Bronchial epithelial cell (primary cell): ENCODE results near the gene TRAF3IP1. TPM values are rescaled to one million over a fixed set of nuclear protein-coding genes. Genes with fewer than 3 reads are reported as not detected.

ENCODE experiments used
- DNase-seq: peaks from one replicate; pipeline ENCODE4 v3.0.0-alpha.2; 2010; ENCODE audit warnings: low read depth
- FAIRE-seq: peaks from 2 replicates; lab custom pipeline; 2011; peaks lifted over from hg19 to GRCh38; lab: Jason Lieb, UNC
- H3K27me3 ChIP-seq: 2 replicates; pipeline ENCODE4 v1.5.1; 2011; ENCODE audit warnings: low read length; ENCODE audit not compliant: control insufficient read depth, insufficient read depth
- H3K36me3 ChIP-seq: 2 replicates; pipeline ENCODE4 v1.5.1; 2011; ENCODE audit warnings: low read length; ENCODE audit not compliant: control insufficient read depth, insufficient read depth
- H3K4me3 ChIP-seq: 2 replicates; pipeline ENCODE4 v1.5.1; 2011; ENCODE audit warnings: mild to moderate bottlenecking, low read depth, low read length, control low read depth
- total RNA-seq: library from RNA; depleted of rRNA; stranded (reverse); fragments of >200 nt; gene quantifications from 2 replicates; pipeline ENCODE4 v1.2.1, GENCODE V29; 2014
- TF ChIP-seq, protein P1 (sequence below): IDR thresholded peaks from 2 replicates; pipeline ENCODE4 v1.5.1; 2011; ENCODE audit warnings: mild to moderate bottlenecking, moderate library complexity, low read length, control low read depth, inconsistent platforms; ENCODE audit not compliant: insufficient read depth, severe bottlenecking

TRAF3IP1 gene
- total RNA-seq, 1 donor from 2014 or later: 9.2 TPM

DNA sequence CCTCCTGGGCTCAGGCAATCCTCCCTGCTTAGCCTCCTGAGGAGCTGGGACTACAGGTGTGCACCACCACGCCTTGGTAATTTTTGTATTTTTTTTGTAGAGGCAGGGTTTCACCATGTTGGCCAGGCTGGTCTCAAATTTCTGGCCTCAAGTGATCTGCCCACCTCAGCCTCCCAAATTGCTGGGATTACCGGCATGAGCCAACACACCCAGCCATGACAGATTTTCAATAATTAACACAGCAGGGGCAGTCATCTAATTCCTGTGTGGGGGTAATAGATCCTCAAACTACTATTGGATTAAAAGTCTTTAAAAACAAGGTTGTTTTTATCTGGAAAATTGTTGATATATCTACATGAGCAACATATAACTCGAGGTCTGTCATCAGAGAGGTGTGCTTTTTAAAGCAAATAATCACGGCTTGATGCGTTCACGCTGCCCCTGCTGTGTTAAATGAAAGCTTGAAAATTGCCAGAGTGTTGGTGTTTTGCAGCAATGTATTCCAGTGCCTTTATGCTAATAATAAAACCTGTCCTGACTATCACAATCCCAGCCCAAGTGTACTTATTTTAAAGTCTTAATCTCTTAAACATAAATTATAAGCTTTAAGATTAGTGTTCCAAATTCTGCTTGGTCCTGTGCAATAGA is 70.8 kb downstream of the TRAF3IP1 start:
- Histone ChIP-seq H3K4me3 (no peak overlapping the region), H3K27me3 (no peaks in the 10 kb centered on the region), H3K36me3 (no peaks in the 10 kb centered on the region)
- FAIRE-seq (no peak), DNase-seq (no peak)
- TF ChIP-seq, protein P1, sequence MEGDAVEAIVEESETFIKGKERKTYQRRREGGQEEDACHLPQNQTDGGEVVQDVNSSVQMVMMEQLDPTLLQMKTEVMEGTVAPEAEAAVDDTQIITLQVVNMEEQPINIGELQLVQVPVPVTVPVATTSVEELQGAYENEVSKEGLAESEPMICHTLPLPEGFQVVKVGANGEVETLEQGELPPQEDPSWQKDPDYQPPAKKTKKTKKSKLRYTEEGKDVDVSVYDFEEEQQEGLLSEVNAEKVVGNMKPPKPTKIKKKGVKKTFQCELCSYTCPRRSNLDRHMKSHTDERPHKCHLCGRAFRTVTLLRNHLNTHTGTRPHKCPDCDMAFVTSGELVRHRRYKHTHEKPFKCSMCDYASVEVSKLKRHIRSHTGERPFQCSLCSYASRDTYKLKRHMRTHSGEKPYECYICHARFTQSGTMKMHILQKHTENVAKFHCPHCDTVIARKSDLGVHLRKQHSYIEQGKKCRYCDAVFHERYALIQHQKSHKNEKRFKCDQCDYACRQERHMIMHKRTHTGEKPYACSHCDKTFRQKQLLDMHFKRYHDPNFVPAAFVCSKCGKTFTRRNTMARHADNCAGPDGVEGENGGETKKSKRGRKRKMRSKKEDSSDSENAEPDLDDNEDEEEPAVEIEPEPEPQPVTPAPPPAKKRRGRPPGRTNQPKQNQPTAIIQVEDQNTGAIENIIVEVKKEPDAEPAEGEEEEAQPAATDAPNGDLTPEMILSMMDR: no peak

DNA sequence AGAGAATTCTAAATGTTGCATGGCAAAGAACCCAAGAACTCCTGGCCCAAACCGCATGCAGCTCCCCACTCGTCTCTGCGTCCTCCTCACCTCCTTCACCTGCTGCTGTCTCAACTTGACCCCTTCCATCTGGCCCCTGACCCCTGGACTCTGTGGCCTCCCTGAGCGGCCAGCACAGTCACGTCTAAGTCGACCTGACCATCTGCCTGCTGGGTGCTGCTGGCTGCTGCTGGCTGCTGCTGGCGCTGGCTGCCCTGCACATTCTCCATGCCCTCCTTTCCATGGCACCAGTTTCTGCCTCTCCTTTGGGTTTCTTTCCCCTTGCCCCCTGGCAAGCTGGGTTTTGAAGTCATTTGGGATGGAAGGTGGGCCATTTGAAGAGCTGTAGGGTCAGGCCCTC is 76.3 kb downstream of the TRAF3IP1 start:
- DNase-seq (no peak), FAIRE-seq (no peak)
- Histone ChIP-seq H3K4me3 (no peak overlapping the region), H3K27me3 (no peaks in the 10 kb centered on the region), H3K36me3 (peaks cover 2% of the 10 kb centered on the region)
- TF ChIP-seq, protein P1: no peak

DNA sequence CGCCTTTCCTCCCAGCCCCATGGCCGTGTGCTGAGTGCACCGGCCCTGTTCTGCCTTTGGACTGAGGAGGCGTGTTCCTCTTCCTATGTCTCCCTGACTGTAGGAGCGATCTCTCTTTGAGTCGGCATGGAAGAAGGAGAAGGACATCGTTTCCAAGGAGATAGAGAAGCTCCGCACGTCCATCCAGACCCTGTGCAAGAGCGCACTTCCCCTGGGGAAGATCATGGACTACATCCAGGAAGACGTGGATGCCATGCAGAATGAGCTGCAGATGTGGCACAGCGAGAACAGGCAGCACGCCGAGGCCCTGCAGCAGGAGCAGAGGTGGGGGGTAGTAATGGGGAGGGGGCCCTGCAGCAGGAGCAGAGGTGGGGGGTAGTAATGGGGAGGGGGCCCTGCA is 77.0 kb downstream of the TRAF3IP1 start:
- Histone ChIP-seq H3K4me3 (no peak overlapping the region), H3K36me3 (peaks cover 2% of the 10 kb centered on the region), H3K27me3 (no peaks in the 10 kb centered on the region)
- no peak for DNase-seq
- FAIRE-seq: no peak
- TF ChIP-seq, protein P1: no peak

DNA sequence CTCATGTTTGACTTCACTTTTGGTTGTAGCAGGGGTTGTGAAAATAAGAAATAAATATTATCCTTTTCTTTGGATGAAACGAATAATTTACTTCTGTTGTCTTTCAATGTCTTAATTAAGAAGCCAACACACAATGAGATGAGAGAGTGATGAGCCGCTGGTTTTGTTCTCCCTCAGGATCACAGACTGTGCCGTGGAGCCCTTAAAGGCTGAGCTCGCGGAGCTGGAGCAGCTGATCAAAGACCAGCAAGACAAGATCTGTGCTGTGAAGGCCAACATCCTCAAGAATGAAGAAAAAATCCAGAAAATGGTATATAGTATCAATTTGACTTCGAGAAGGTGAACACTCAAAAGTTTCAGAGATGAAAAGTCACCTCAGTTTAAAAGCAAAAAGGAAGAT is 78.3 kb downstream of the TRAF3IP1 start:
- Histone ChIP-seq H3K4me3 (no peak overlapping the region), H3K36me3 (peaks cover 2% of the 10 kb centered on the region), H3K27me3 (no peaks in the 10 kb centered on the region)
- DNase-seq (no peak), FAIRE-seq (no peak)
- TF ChIP-seq, protein P1: no peak

DNA sequence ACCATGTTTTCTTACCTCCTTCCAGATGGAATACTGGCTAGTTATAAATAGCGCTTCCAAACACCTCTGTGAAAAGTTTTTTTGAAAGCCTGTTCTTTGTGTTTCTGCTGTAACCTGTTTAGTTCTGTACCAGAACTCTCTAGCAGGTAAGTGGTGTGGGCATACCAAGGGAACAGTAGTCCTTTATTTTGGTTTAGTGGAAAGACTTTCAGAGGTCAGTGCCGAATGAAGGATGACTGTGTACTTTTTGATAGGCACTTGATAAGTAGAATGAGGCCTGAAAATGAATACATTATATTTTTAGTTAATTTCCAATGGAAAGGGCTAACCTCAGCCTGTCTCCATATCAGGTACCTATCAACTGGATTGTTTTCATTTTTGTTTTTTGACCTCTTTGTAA is 78.8 kb downstream of the TRAF3IP1 start:
- Histone ChIP-seq H3K36me3 (peaks cover 2% of the 10 kb centered on the region), H3K27me3 (no peaks in the 10 kb centered on the region), H3K4me3 (no peak overlapping the region)
- TF ChIP-seq, protein P1: no peak
- no peak for DNase-seq
- no peak for FAIRE-seq

DNA sequence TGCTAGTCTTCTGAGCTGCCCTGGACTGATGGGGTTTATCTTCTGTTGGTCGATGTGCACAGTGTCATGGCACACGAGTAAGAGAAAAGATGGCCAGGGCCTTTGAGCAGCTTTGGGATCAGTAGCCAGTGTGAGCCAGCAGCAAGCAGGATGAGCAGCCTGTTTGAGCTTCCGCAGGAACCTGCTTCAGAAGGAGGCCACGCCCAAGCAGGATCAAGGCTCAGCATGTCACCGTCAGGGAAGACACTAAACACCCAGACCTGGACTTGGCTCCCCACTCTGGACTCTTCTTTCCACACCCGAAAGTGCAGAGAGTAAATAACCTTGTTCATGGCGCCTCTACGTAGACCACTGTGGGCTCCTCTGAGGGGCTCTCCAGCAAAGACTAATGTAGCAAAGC is 81.2 kb downstream of the TRAF3IP1 start:
- FAIRE-seq: peak; percentile 58

More for the DNA sequence above, 81.2 kb downstream of the TRAF3IP1 start:
- Histone ChIP-seq H3K4me3 (no peak overlapping the region), H3K36me3 (peaks cover 2% of the 10 kb centered on the region), H3K27me3 (no peaks in the 10 kb centered on the region)
- TF ChIP-seq, protein P1: no peak
- DNase-seq: no peak
